D341Med (cell line): ENCODE data around the gene CCDC73.
"Not testable (repeated sequence)": the region's sequence is repeated elsewhere in the genome, so short reads cannot be mapped to it uniquely, and the experiment has no call there.

Experiments used
- DNase-seq: peaks from one replicate; pipeline ENCODE4 v3.0.0; 2012; ENCODE audit warnings: low spot score

CCDC73 gene

DNA sequence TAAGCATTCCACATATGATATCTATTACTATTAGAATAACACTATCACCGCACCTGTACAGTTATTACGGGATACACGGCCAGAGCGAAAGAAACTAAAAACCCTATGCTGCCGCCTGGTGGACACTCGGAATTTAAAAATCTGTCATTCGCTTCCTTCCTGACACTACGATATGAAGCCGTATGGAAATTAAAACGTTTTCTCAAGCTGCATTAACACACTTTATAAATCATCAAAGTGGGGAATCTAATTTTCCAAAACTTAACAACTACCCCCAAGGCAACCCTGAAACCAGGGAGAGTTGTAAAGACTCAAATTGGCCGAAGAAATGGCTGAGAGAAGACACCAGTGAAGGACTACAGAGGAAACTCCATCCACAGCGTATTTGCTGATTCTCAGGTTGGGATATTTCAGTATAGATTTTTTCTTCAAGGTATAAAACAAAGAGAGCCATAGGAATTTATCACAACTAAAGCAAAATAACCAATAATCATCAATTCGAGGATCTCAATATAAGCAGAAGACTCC is 1.4 kb downstream of the CCDC73 start:
- DNase-seq: peak; percentile 55

DNA sequence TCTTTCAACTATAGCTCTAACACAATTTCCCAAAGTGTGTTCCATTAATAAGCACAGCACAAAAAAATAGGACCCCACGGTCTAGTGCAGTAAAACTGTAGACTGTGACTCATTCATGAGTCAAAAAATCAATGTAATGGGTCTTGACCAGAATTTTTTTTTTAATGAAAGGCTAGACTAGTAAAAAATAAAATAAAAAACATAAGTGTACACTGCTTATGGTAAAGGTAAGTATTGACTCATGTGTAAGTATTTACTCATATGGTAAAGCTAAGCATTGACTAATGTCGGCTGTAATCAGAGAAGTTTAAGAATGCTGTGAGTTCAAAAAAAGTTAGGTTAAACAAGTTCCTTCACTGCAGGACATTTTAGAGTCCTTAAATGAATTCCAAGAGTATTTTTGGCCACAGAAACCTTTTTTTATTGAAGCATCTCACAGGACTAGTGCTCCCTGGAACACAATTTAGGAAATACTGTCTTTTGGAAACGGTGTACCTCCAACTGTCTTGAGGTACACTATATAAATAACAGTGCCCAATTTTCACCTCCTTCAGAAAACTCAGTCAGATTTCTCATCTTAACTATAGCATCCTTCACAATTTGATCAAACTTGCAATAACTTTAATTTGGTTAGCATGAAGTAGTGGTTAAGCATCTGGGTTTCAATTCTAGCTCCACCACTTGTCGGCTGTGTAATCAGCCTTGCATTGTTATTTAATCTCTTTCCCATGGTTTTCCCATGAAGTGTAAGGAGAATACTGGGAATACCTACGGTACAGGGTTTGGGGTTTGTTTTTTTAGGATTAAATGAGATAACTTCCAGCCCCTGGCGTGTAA is 2.1 kb downstream of the CCDC73 start:
- DNase-seq: no peak

DNA sequence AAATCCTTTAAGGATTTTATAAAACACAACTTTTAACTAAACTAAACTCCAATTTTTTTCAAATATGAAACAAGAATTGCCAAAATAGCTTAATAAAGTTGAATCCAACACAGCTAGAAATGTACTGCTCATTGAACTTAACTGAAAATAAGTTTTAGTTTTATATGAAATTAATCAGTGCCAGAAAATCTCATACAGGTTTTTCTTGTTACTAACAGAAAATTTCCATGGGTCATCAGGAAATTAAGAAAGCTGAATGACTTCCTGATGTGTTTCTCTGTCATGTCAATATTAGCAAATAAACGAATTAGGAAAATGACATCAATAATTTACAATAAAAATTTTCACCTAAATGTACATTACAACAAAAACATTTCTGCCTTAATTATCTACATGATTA is 3.5 kb downstream of the CCDC73 start:
- no peak for DNase-seq

DNA sequence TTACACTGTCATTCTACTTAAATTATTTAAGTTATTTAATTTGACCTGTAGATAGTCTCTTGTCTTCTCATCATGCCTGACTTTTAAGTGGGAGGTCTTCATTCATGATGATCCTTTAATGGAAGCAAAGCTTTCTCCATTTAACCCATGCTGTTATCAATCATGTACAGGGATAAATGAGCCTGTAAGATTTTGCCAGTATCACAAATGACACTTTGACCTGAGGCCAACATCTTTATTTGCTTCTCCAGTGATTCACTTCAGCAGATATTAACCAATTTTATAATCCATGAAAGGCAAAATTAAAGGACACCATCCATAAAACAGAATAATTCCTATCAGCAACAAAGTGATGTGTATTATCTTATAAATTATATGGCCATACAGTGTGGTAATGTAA is 7.7 kb downstream of the CCDC73 start:
- no peak for DNase-seq

DNA sequence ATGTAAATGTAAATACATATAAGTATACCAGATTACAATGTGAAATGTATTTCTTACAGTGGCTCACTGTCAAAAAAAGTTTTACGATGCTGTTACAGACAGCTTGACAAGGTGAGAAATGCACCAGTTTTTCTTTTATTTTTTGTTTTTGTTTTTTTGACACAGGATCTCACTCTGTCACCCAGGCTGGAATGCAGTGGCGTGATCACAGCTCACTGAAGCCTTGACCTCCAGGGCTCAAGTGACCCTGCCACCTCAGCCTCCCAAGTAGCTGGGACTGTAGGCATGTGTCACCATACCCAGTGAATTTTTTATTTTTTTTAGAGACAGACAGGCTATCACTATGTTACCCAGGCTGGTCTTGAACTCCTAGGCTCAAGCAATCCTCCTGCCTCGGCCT is 9.2 kb downstream of the CCDC73 start:
- DNase-seq: no peak

DNA sequence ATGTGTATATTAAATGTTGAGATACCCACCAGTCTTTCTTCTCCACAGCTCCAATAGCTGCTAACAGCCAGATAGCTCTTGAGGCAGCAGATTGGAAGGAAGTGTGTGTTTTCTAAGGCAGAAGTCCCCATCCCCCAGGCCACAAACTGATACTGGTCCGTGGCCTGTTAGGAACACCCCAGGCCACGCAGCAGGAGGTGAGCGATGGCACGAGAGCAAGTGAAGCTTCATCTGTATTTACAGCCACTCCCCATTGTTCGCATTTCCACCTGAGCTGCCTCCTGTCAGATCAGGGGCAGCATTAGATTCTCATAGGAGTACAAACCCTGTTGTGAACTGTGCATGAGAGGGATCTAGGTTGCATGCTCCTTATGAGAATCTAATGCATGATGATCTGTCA is 12.7 kb downstream of the CCDC73 start:
- no peak for DNase-seq

DNA sequence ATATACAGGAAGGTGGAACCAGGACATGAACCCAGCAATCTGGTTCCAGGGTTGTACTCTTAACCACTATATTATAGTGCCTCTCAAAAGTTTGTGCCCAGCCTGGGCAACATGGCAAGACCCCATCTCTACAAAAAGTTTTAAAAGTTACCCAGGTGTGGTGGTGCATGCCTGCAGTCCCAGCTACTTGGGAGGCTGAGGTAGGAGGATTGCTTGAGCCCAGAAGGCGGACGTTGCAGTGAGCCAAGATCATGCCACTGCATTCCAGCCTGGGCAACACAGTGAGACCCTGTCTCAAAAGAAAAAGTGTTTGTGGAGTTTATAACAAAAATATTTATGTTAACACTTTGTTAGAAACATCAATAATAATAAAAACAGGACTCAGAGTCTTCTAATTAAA is 13.6 kb downstream of the CCDC73 start:
- not testable (repeated sequence) for DNase-seq

DNA sequence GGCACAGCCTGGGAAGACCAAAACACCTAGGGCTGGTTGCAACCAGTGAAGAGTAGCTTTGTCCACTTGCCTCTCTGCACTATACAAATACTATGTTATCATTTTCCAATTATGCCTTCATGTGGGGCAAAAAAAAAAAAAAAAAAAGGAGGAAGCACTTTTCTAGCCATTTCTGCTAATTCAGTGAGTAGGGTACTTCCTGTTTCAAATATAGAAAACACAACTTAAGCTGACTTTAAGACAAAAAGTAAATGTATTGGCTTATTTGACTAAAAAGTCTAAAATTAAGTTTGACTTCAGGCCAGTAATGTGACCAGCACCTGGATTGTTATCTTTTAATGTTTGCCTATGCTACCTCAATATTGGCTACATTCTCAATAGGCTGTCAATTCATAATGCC is 15.3 kb downstream of the CCDC73 start:
- no peak for DNase-seq

DNA sequence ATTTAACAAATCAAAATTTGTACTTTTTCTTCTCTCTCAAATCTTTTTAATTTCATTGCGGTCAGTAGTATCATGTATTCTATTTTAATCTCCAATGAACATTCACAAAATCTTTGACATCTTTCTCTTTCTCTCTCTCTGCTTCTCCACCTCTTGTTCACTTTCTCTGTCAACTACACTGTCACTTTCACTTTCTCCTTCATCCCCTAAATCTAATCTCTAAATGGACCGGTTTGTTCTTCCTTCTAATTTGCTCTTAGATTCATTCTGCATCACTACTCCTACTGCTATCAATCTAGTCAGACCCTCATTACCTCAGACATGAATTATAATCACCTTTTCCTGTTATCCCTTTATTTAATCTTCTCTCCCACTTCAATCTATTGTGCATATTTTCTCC is 18.6 kb downstream of the CCDC73 start:
- DNase-seq: no peak

DNA sequence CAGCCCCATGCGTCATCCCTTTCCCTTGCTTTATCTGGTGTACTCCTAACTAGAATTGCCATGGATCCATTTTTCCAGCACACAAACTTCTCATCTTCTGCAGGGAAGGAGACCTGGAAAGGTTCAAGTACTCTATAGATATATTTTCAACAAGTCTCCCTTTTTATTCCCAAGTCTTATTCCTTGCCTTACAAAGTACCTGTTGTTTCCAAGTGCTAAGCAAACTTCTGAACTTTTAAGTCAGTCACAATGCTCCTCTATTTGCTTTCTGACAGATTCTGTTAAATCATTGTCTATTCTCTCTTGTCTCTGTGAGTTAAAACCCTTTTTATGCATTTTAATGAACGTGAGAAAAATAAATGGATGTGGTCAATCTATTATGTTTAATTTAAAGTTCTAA is 20.4 kb downstream of the CCDC73 start:
- no peak for DNase-seq

DNA sequence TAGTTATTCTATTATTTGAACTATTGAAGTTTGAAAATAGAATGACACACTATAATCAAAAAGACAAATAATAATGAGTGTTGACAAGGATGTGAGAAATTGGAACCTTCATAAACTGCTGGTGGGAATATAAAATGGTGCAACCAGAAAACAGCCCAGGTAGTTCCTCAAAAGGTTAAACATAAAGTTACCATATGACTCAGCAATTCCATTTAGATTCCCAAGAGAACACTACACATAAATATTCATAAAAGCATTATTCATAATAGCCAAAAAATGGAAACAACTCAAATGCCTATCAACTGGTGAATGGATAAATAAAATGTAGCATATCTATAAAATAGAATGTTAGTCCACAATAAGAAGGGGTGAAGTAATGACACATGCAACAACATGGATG is 21.7 kb downstream of the CCDC73 start:
- no peak for DNase-seq

DNA sequence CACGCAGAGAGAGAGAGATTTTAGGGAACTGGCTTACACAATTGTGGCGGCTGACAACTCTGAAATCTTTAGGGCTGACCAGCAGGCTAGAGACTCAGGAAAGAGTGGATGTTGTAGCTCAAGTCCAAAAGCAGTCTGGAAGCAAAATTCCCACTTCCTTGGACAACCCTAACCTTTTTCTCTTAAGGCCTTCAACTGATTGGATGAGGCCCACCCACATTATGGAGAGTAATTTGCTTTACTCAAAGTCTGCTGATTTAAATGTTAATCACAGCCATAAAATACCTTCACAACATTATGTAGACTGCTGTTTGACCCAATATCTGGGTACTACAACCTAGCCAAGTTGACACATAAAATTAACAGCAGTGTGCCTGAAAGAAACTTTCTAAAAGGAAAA is 32.7 kb downstream of the CCDC73 start:
- not testable (repeated sequence) for DNase-seq

DNA sequence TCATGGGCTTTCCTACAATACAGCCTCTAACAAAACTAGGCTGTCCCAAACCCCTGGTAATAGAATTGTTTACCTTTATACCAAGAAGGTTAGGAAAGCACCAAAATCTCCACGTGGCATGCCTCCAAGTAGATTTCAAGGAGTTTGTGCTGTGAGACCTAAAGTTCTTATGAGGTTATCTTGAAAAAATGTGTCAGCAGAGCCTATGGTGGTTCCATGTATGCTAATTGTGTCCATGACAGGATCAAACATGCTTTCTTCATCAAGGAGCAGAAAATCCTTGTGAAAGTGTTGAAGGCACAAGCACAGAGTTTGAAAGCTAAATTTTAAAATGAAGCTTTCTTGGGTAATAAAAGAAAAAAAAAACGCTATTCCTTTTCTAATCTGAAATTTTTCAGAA is 36.2 kb downstream of the CCDC73 start:
- DNase-seq: no peak

DNA sequence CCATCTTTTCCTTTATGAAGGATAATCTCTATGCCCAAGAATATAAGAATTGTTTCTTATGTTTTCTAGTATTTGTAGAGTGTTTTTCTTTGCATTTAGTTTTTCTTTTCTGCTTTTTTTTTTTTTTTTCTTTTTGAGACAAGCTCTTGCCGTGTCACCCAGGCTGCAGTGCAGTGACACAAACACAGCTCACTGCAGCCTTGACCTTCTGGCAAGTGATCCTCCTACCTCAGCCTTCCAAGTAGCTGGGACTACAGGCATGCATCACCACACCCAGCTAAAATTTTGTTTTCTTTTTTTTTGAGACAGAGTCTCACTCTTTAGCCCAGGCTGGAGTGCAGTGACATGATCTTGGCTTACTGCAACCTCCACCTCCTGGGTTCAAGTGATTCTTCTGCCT is 41.3 kb downstream of the CCDC73 start:
- DNase-seq: not testable (repeated sequence)

DNA sequence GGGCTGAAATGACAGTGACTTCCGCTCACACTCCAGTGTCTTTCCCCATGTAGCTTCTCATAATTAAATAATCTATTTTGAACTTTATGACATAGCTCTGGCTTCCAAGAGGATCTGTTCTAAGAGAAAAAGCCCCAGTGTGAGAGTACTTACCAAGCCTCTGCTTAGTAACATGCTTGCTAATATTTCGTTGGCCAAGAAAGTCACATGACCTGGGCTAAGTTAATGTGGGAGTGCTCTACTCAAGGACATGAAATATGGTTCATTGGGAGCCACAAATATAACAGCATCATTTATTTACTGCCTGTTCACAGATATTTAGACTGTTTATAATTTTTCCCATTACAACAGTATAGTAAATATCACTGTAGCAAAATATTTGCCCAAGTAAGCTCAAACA is 42.5 kb downstream of the CCDC73 start:
- no peak for DNase-seq

DNA sequence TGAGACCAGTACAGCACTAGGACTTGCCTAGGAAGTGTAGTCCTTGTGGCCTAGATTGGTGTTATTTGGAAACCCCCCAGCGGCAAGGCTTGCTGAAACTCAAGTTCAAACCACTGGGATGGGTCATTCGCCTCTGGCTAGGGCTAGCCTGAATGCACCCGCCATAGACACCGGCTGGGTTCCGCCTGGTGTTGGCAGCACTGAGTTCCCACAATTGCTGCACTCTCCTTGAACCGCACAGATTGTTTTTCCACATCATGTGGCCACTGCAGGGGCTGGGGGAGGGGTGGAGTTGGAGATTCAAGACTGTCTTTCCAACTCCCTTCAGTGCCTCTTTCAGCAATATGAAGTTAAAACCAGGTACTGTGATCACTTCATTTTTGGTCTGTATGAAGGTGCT is 43.1 kb downstream of the CCDC73 start:
- DNase-seq: no peak

DNA sequence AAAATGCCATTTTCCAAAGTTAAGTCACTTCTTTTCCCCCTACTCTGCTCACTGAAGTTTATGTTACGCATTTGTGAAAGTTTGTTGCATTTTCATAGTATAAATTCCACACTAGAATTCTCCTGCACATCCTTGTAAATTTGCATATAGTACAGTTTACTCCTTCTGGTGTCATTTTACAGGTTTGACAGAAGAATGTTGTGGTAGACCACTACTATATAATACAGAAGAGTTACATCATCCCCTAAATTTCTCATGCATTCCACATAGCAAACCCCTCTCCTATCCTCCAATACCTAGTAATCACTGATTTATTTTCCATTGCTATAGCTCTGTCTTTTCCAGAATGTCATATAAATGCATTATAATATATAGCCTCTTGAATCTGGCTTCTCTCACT is 64.5 kb downstream of the CCDC73 start:
- no peak for DNase-seq

DNA sequence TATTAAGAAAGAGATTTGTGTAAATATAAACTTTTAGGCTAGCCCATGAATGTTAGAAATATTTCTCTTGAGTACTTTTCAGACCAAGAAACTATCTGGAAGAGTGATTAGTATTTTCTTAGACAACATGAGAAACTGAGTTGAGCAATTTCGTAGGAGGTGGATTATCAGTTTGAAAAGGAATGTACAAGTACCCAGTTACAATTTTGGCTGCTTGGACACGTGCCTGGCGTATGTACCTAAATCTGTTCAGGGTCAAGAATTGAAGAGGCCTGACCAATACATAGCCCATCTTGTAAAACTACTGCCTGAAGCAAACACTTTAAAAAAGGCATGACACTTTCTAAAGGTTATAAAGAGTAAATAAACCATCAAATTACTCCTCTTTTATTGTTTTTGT is 71.1 kb downstream of the CCDC73 start:
- no peak for DNase-seq

DNA sequence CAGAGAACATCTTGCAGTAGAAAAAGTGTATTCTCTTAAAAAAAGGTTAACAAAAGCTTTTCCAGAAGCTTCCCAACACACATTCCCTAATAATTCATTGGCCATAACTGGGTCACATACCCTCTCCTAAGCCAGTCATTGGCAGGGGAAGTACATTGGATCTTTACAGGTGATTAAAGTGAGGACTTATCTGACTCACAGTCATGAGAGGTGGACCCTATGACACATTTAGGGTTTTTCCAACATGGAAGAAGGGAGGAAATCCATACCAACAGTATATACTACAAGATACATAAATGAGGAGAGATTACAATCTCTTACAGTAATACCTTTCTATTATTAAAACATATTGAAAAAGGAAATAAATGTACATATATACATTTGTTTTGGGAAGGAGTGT is 72.2 kb downstream of the CCDC73 start:
- DNase-seq: no peak

DNA sequence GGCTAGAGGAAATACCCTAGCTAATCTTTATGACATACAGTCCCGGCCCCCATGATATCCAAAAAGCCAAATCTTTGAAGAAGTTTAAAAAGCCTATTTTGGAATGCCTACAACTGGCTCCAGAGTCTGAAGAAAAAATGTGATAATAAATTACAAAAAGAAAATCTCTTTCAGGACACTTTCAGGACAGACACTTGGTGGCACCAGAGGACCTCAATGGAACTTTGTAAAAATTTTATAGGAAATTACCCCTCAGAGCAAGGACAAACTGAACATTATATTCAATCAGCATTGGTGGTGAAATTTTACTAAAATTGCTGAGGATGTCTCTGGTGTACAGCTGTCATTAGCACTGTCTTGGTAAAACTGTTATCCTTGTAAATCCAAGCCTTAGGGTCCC is 81.0 kb downstream of the CCDC73 start:
- no peak for DNase-seq

DNA sequence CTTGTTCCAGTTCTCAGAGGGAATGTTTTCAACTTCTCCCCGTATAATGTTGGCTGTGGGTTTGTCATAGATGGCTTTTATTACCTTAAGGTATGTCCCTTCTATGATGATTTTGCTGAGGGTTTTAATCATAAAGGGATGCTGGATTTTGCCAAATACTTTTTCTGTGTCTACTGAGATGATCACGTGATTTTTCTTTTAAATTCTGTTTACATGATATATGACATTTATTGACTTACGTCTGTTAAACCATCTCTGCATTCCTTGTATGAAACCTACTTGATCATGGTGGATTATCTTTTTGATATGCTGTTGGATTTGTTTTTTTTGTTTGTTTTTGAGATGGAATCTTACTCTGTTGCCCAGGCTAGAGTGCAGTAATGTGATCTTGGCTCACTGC is 85.5 kb downstream of the CCDC73 start:
- DNase-seq: not testable (repeated sequence)

DNA sequence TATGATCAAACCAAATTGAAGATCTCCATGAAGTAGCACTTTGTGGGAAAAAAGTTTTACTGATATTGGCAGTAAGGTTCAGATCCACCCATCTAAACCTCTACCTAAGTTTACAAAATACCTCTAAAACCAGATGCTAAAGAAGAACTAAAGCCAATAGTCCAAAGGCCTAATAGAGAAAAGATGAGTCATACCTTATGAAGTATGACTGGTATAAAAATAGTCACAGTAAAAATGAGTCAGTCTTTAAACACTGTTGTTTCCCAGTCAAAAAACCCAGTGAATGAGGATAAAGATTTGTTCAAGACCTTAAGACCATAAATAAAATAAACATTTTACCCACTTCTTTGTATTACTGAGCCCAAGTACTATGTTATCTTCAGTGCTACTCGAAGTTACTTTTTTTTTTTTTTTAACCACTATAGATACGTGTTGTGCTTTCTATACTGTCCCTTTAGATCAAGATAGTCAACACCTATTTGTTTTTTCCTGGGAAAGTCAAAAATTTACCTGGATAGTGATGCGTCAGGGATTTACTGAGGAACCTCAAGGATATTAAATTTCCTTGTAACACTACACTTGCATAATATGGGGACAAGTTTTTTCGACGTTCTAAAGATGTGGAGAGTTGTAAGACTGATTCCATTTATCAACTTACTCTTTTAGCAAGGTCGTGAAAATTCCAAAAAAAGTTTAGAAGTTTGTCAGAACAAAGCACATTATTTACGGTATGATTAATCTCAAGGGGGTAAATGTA is 87.3 kb downstream of the CCDC73 start:
- DNase-seq: no peak

DNA sequence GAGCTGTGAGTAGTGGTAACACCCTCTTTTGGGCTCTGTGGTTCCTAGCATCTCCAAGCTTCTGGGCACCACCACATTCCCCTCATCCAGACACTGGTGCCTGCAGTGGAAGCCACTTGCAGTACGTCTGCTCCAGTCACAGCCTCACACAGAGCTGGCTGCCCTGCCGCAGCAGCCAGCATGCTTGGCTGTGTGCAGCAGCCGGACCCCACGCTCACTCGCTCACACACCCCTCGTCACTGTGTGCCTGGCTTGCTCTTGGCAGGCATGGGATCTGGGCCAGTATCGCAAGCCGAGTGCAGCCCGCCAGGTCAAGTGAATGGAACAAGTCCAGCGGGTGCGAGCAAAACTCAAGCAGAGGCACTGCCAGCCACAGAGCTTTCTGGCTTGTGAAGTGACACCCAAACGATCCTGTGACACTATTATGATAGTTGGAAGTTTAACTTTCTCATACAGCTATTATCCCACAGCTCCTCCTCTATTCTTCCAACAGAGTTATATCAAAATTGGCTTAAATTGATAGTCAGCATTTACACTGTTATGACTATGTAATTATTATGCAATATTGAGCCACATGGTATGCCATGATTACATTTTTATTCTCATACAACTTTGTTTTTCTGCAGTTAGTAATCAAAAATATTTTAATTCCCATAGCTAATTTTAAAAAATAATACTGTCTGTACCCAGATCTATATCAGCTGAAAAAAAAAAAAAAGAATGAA is 89.0 kb downstream of the CCDC73 start:
- no peak for DNase-seq
